Measurements from ENCODE around the gene ANKH.

The ANKH gene

GRCh38 chr5:14664270-14665100 is 207.1 kb downstream of the ANKH start, which contains the start of gene OTULIN:
Gene OTULIN, plus strand, starts transcription at chr5:14664718. Its CDS starts 108 bp downstream, at chr5:14664826.
- peak; percentile 95 for DNase-seq (ENCODE audit: low spot score)

- no peak for DNase-seq (ENCODE audit: low spot score)
Observed at GRCh38 chr5:14663734-14664269, 207.8 kb downstream of the ANKH start.

GRCh38 chr5:14662721-14663260 is 208.8 kb downstream of the ANKH start:
- no peak for DNase-seq (ENCODE audit: low spot score)

- no peak for DNase-seq (ENCODE audit: low spot score)
Observed at GRCh38 chr5:14660833-14661232, 210.7 kb downstream of the ANKH start.

GRCh38 chr5:14659821-14660607 is 211.6 kb downstream of the ANKH start:
- no peak for DNase-seq (ENCODE audit: low spot score)

GRCh38 chr5:14656898-14657297 is 214.7 kb downstream of the ANKH start:
- DNase-seq (ENCODE audit: low spot score), result no peak

GRCh38 chr5:14655146-14655741 is 216.3 kb downstream of the ANKH start:
- DNase-seq (ENCODE audit: low spot score), result no peak

Data from left forelimb (tissue), 1 donor.